HepG2 (cell line): ENCODE measurements around the gene GMPPB. TPM values are rescaled to one million over a fixed set of nuclear protein-coding genes. Genes with fewer than 3 reads are reported as not detected.

Experiments
- ARNT2 ChIP-seq: sonication (generic); formaldehyde crosslinking; IDR thresholded peaks from 2 replicates; pipeline ENCODE4 v1.8.0; 2022; ENCODE audit warnings: mild to moderate bottlenecking, low read depth, missing genetic modification reagents, moderate library complexity
- ASH2L ChIP-seq: fragments of 300-600, 200-600 bp; sonication (generic); IDR thresholded peaks from 2 replicates; pipeline ENCODE4 v1.7.0; 2017; ENCODE audit warnings: low read depth, mild to moderate bottlenecking, moderate library complexity, mixed read lengths, low read length; ENCODE audit not compliant: insufficient read length
- FOXK2 ChIP-seq: fragments of 450-650 bp; IDR thresholded peaks from 2 replicates; pipeline ENCODE4 v1.6.1; 2016
- MBD4 ChIP-seq: IDR thresholded peaks from 2 replicates; pipeline ENCODE4 v1.6.1; 2012; ENCODE audit warnings: low read length, inconsistent platforms, borderline replicate concordance
- MED13 ChIP-seq: sonication (generic); formaldehyde crosslinking; IDR thresholded peaks from 2 replicates; pipeline ENCODE4 v1.5.0; 2020; ENCODE audit warnings: missing genetic modification reagents
- U2AF1 ChIP-seq: fragments of 200-400 bp; formaldehyde crosslinking; optimal IDR thresholded peaks from 2 replicates; pipeline ENCODE3; 2017; ENCODE audit warnings: mild to moderate bottlenecking, low read depth, low read length
- ZNF510 ChIP-seq: sonication (generic); formaldehyde crosslinking; IDR thresholded peaks from 2 replicates; pipeline ENCODE4 v1.4.0; 2020; ENCODE audit warnings: low read depth, mild to moderate bottlenecking, missing genetic modification reagents
- ZNF598 ChIP-seq: sonication (generic); formaldehyde crosslinking; IDR thresholded peaks from 2 replicates; pipeline ENCODE4 v1.5.1; 2020; ENCODE audit warnings: mild to moderate bottlenecking, missing genetic modification reagents, borderline replicate concordance
- ZNF747 ChIP-seq: sonication (generic); formaldehyde crosslinking; IDR thresholded peaks from 2 replicates; pipeline ENCODE4 v1.8.1; 2023; ENCODE audit warnings: missing genetic modification reagents, mild to moderate bottlenecking, borderline replicate concordance
- polyA plus RNA-seq, 8 experiments: library from polyadenylated mRNA; depleted of rRNA in 3 of 8; stranded (reverse) in 7 of 8; unstranded in 1 of 8; fragments of >200 nt; fragmentation: Illumina TruSeq in 4 of 8; extraction: Trizol in 4 of 8; gene quantifications; 2 replicates each; pipeline versions ENCODE4 v1.2.1 to v1.2.3, GENCODE V29; 2011 to 2016; ENCODE audit warnings: low read depth in 4 of 8, missing spikeins in 1 of 8, mixed read lengths in 1 of 8; ENCODE audit not compliant: insufficient read depth in 1 of 8
- total RNA-seq, 5 experiments: library from RNA; depleted of rRNA; stranded (reverse); fragments of >200 nt; fragmentation: Illumina TruSeq; extraction: Trizol; gene quantifications; 2 replicates each; pipeline ENCODE4 v1.2.3, GENCODE V29; 2016; ENCODE audit warnings: low read depth in 1 of 5
- TF ChIP-seq, protein P1 (sequence below): sonication (generic); formaldehyde crosslinking; IDR thresholded peaks from 2 replicates; pipeline ENCODE4 v1.9.0; 2021; ENCODE audit warnings: missing genetic modification reagents, mild to moderate bottlenecking, borderline replicate concordance
- TF ChIP-seq, protein P2 (sequence below): sonication (generic); formaldehyde crosslinking; IDR thresholded peaks from 2 replicates; pipeline ENCODE4 v1.5.0; 2020; ENCODE audit warnings: missing genetic modification reagents
- TF ChIP-seq, protein P3 (sequence below): conservative IDR thresholded peaks from 2 replicates; pipeline ENCODE4 v1.6.1; 2018; ENCODE audit warnings: missing genetic modification reagents
- TF ChIP-seq, protein P4 (sequence below): sonication (generic); formaldehyde crosslinking; IDR thresholded peaks from 2 replicates; pipeline ENCODE4 v1.5.1; 2020; ENCODE audit warnings: mild to moderate bottlenecking, missing genetic modification reagents, moderate library complexity
- TF ChIP-seq, protein P5 (sequence below): sonication (generic); formaldehyde crosslinking; IDR thresholded peaks from 2 replicates; pipeline ENCODE4 v1.4.0; 2020; ENCODE audit warnings: missing genetic modification reagents, borderline replicate concordance

Gene GMPPB
- total and polyA plus RNA-seq, 2 of the 13 experiments (the other 11 are each of a cell fraction or from before 2014, with no cell fraction given) = 6.5 to 23.1 TPM

DNA sequence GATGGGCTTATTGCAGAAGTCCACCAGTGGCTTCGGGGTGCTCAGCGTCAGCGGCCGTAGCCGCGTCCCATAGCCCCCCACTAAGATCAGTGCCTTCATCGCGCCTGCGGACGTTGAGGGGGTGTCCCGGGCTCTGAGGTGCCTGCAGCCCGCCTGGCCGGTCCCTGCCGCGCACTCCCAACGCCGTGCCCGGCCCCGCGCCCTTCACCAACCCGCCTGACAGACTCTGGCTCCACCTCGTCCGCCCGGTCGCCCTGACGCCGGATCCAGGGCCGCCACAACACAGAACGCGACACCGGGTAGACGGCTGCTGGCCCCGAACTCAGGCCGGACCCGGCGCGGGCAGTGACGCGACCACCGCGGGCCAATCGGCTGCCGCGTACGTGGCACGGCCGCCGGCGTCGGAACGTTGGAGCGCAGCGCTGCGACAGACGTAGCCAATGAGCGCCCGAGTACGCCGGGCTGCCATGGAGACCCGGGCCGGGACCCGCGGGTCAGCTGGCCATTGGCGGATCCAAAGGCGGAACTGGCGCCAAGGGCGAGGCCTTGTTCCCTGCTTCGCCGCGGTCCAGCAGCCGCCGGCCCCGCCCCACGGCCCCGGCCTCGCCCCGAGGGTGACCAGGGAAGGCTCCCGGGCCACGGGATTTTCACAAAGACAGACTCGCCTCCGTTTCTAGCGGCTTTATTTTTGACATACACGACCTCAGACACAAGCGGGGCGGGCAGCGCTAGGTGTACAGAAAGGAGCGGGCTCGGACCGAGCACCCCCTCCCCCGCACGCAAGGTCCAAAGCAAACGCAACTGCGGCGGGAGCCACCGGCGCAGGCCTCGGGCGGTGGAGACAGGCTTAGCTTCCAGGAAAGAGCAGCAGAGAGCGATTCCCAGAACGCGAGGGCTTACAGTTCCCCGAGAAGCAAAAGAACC lies at the start of gene GMPPB (continued):
- TF ChIP-seq, protein P1, sequence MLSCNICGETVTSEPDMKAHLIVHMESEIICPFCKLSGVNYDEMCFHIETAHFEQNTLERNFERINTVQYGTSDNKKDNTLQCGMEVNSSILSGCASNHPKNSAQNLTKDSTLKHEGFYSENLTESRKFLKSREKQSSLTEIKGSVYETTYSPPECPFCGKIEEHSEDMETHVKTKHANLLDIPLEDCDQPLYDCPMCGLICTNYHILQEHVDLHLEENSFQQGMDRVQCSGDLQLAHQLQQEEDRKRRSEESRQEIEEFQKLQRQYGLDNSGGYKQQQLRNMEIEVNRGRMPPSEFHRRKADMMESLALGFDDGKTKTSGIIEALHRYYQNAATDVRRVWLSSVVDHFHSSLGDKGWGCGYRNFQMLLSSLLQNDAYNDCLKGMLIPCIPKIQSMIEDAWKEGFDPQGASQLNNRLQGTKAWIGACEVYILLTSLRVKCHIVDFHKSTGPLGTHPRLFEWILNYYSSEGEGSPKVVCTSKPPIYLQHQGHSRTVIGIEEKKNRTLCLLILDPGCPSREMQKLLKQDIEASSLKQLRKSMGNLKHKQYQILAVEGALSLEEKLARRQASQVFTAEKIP (CRISPR knock-in tag) = no peak
- TF ChIP-seq, protein P2, sequence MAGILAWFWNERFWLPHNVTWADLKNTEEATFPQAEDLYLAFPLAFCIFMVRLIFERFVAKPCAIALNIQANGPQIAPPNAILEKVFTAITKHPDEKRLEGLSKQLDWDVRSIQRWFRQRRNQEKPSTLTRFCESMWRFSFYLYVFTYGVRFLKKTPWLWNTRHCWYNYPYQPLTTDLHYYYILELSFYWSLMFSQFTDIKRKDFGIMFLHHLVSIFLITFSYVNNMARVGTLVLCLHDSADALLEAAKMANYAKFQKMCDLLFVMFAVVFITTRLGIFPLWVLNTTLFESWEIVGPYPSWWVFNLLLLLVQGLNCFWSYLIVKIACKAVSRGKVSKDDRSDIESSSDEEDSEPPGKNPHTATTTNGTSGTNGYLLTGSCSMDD (CRISPR knock-in tag) = 0 out of 2 replicates have a peak, but pooled peaks have one; percentile 30
- TF ChIP-seq FOXK2 (no peak; the same call in 1 of the 2 replicates), U2AF1 (peak; percentile 37), ZNF598 (CRISPR knock-in tag) (no peak), ASH2L (peak; percentile 72), ZNF747 (CRISPR knock-in tag) (peak; percentile 90), ZNF510 (CRISPR knock-in tag) (peak; percentile 77; the same call in 1 of the 2 replicates), MED13 (peak; percentile 12; the same call in 1 of the 2 replicates), ARNT2 (CRISPR knock-in tag) (peak; percentile 87; the same call in 1 of the 2 replicates), MBD4 (no peak)
- TF ChIP-seq, protein P3, sequence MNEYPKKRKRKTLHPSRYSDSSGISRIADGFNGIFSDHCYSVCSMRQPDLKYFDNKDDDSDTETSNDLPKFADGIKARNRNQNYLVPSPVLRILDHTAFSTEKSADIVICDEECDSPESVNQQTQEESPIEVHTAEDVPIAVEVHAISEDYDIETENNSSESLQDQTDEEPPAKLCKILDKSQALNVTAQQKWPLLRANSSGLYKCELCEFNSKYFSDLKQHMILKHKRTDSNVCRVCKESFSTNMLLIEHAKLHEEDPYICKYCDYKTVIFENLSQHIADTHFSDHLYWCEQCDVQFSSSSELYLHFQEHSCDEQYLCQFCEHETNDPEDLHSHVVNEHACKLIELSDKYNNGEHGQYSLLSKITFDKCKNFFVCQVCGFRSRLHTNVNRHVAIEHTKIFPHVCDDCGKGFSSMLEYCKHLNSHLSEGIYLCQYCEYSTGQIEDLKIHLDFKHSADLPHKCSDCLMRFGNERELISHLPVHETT (CRISPR knock-in tag) = no peak; the same call in 1 of the 2 replicates
- TF ChIP-seq, protein P4, sequence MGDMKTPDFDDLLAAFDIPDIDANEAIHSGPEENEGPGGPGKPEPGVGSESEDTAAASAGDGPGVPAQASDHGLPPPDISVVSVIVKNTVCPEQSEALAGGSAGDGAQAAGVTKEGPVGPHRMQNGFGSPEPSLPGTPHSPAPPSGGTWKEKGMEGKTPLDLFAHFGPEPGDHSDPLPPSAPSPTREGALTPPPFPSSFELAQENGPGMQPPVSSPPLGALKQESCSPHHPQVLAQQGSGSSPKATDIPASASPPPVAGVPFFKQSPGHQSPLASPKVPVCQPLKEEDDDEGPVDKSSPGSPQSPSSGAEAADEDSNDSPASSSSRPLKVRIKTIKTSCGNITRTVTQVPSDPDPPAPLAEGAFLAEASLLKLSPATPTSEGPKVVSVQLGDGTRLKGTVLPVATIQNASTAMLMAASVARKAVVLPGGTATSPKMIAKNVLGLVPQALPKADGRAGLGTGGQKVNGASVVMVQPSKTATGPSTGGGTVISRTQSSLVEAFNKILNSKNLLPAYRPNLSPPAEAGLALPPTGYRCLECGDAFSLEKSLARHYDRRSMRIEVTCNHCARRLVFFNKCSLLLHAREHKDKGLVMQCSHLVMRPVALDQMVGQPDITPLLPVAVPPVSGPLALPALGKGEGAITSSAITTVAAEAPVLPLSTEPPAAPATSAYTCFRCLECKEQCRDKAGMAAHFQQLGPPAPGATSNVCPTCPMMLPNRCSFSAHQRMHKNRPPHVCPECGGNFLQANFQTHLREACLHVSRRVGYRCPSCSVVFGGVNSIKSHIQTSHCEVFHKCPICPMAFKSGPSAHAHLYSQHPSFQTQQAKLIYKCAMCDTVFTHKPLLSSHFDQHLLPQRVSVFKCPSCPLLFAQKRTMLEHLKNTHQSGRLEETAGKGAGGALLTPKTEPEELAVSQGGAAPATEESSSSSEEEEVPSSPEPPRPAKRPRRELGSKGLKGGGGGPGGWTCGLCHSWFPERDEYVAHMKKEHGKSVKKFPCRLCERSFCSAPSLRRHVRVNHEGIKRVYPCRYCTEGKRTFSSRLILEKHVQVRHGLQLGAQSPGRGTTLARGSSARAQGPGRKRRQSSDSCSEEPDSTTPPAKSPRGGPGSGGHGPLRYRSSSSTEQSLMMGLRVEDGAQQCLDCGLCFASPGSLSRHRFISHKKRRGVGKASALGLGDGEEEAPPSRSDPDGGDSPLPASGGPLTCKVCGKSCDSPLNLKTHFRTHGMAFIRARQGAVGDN (CRISPR knock-in tag) = peak; percentile 78
- TF ChIP-seq, protein P5, sequence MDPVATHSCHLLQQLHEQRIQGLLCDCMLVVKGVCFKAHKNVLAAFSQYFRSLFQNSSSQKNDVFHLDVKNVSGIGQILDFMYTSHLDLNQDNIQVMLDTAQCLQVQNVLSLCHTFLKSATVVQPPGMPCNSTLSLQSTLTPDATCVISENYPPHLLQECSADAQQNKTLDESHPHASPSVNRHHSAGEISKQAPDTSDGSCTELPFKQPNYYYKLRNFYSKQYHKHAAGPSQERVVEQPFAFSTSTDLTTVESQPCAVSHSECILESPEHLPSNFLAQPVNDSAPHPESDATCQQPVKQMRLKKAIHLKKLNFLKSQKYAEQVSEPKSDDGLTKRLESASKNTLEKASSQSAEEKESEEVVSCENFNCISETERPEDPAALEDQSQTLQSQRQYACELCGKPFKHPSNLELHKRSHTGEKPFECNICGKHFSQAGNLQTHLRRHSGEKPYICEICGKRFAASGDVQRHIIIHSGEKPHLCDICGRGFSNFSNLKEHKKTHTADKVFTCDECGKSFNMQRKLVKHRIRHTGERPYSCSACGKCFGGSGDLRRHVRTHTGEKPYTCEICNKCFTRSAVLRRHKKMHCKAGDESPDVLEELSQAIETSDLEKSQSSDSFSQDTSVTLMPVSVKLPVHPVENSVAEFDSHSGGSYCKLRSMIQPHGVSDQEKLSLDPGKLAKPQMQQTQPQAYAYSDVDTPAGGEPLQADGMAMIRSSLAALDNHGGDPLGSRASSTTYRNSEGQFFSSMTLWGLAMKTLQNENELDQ = no peak
